ENCODE measurements around the gene SMC3. TPM values are rescaled to one million over a fixed set of nuclear protein-coding genes. Genes with fewer than 3 reads are reported as not detected.

SMC3 gene
- total and polyA plus RNA-seq, 2 of the 4 experiments (the other 2 are of a cell fraction) = 15.0 to 15.2 TPM

GRCh38 chr10:110620398-110620719 lies 52.9 kb downstream of the SMC3 start:
- POLR2A ChIA-PET (ENCODE audit: unreplicated experiment) = interaction anchor here (0.6 kb wide), 1 partner anchor 11 kb away, joined by 3 read pairs; no protein-coding TSS in a partner anchor
- no peak overlapping the region for H3K9ac ChIP-seq (ENCODE audit: low read depth, low read length)
- H3K9me3 ChIP-seq (ENCODE audit: control insufficient read depth, insufficient read depth, low read length) = no peaks in the 10 kb centered on the region
- no peak for DNase-seq
- H2AFZ ChIP-seq (replicated peaks; ENCODE audit: low read length, poor library complexity) = no peak overlapping the region
- peaks cover 11% of the 10 kb centered on the region for H3K27me3 ChIP-seq (ENCODE audit: control insufficient read depth, insufficient read depth, low read length)
- TF ChIP-seq RCOR1 (IDR thresholded peaks at IDR 0.05; ENCODE audit: insufficient replicate concordance, low read length) (no peak), CTCF (conservative IDR thresholded peaks at IDR 0.05; ENCODE audit: low read depth, low read length) (no peak), MXI1 (IDR thresholded peaks at IDR 0.05; ENCODE audit: borderline replicate concordance, low read depth, low read length) (no peak), RFX5 (IDR thresholded peaks at IDR 0.05; ENCODE audit: low read depth, low read length) (no peak), FOS (IDR thresholded peaks at IDR 0.05; ENCODE audit: low read depth, low read length) (no peak), BHLHE40 (IDR thresholded peaks at IDR 0.05; ENCODE audit: low read depth, low read length) (no peak), CEBPB (IDR thresholded peaks at IDR 0.05; ENCODE audit: low read depth, low read length) (no peak), ELK1 (IDR thresholded peaks at IDR 0.05; ENCODE audit: borderline replicate concordance, low read depth, low read length) (no peak), RAD21 (IDR thresholded peaks at IDR 0.05; ENCODE audit: low read length) (no peak), MAZ (IDR thresholded peaks at IDR 0.05; ENCODE audit: borderline replicate concordance, low read depth, low read length) (no peak)
- no peak overlapping the region for H3K27ac ChIP-seq (ENCODE audit: insufficient read depth, low read length)
- H3K36me3 ChIP-seq (ENCODE audit: control insufficient read depth, insufficient read depth, low read length) = no peaks in the 10 kb centered on the region
- H4K5ac ChIP-seq (ENCODE audit: low read depth, low read length) = no peak overlapping the region
- H3K4me1 ChIP-seq (ENCODE audit: control insufficient read depth, insufficient read depth, low read length) = no peaks in the 10 kb centered on the region
- H4K8ac ChIP-seq (ENCODE audit: low read depth in 2 of 2, low read length in 2 of 2) = no peak overlapping the region
- no CpG with 5 or more reads among the region's 2 CpGs for WGBS, 2 experiments (ENCODE audit: extremely low coverage in 2 of 2, insufficient read length in 1 of 2)
- no peak overlapping the region for H2BK15ac ChIP-seq (ENCODE audit: low read depth, low read length)
- no peaks in the 10 kb centered on the region for H3K9me1 ChIP-seq (ENCODE audit: insufficient read depth, low read length)
- H3K4me3 ChIP-seq (ENCODE audit: insufficient read depth, low read depth, low read length) = no peak overlapping the region
- in situ Hi-C loops (cut with MboI; ENCODE audit: low sequenced_read_pairs) = no loop called here
- no peak overlapping the region for H3K14ac ChIP-seq (replicated peaks; ENCODE audit: low read depth, low read length)
- CTCF ChIA-PET = no interaction called here
- H4K20me1 ChIP-seq (ENCODE audit: insufficient read depth, low read length) = no peaks in the 10 kb centered on the region
- no peak overlapping the region for H3K56ac ChIP-seq (ENCODE audit: extremely low read depth, insufficient read depth, low read length)
- no peak overlapping the region for H3K4me2 ChIP-seq (ENCODE audit: low read depth, low read length)
- no peak overlapping the region for H2BK5ac ChIP-seq (ENCODE audit: low read depth, low read length, poor library complexity, severe bottlenecking)
- no peak overlapping the region for H2AK9ac ChIP-seq (replicated peaks; ENCODE audit: low read depth, low read length, poor library complexity)
- H2BK120ac ChIP-seq (ENCODE audit: low read depth, low read length) = no peak overlapping the region
- no peak overlapping the region for H3K4ac ChIP-seq (ENCODE audit: low read depth, low read length)
- no peak overlapping the region for H3K23ac ChIP-seq (ENCODE audit: low read depth, low read length)
- dilution Hi-C loops (cut with HindIII; ENCODE audit: low sequenced_read_pairs, unreplicated experiment) = no loop called here
- ATAC-seq (ENCODE audit: low read depth) = no peak
- BruUV-seq (replicated peaks) = no TSS peak
- no peak overlapping the region for H2AK5ac ChIP-seq (ENCODE audit: low read depth, low read length)
- intact Hi-C loops (cut with micrococcal nuclease) = no loop called here
- H4K91ac ChIP-seq (ENCODE audit: insufficient read depth, low read depth, low read length) = no peak overlapping the region
- no peak overlapping the region for H3K18ac ChIP-seq (ENCODE audit: low read depth, low read length)
- H2BK20ac ChIP-seq (ENCODE audit: low read depth, low read length) = no peak overlapping the region
- H3K79me1 ChIP-seq (ENCODE audit: low read depth in 1 of 2, low read length in 2 of 2) = no peaks in the 10 kb centered on the region
